H9 (cell line): ENCODE data around the gene RGL1. TPM values are rescaled to one million over a fixed set of nuclear protein-coding genes. Genes with fewer than 3 reads are reported as not detected.

ENCODE experiments used
- DNase-seq: peaks from one replicate; pipeline ENCODE4 v3.0.0-alpha.2; 2017
- H2AFZ ChIP-seq: one replicate; pipeline ENCODE4 v1.6.1; 2013; ENCODE audit warnings: mild to moderate bottlenecking, low read length, control low read depth, moderate library complexity
- H2AK5ac ChIP-seq: 2 replicates; pipeline ENCODE4 v1.6.1; 2013; ENCODE audit warnings: low read length, control low read depth, mixed read lengths; ENCODE audit not compliant: insufficient read length
- H2BK120ac ChIP-seq: one replicate; pipeline ENCODE4 v1.6.1; 2013; ENCODE audit warnings: low read depth, mild to moderate bottlenecking, low read length, control low read depth, inconsistent platforms; ENCODE audit not compliant: poor library complexity, severe bottlenecking
- H2BK12ac ChIP-seq: 2 replicates; pipeline ENCODE4 v1.6.1; 2013; ENCODE audit warnings: low read length, control low read depth, mixed read lengths, low read depth; ENCODE audit not compliant: insufficient read length
- H2BK15ac ChIP-seq: 2 replicates; pipeline ENCODE4 v1.6.1; 2013; ENCODE audit warnings: low read depth, low read length, control low read depth
- H2BK20ac ChIP-seq: one replicate; pipeline ENCODE4 v1.6.1; 2013; ENCODE audit warnings: low read depth, mild to moderate bottlenecking, low read length, control low read depth, inconsistent platforms; ENCODE audit not compliant: poor library complexity, severe bottlenecking
- H2BK5ac ChIP-seq: 2 replicates; pipeline ENCODE4 v1.6.1; 2013; ENCODE audit warnings: low read length, control low read depth, mixed read lengths; ENCODE audit not compliant: insufficient read length
- H3K14ac ChIP-seq: 2 replicates; pipeline ENCODE4 v1.6.1; 2013; ENCODE audit warnings: low read length, control low read depth; ENCODE audit not compliant: insufficient read depth
- H3K18ac ChIP-seq: 2 replicates; pipeline ENCODE4 v1.6.1; 2013; ENCODE audit warnings: low read depth, mild to moderate bottlenecking, mixed read lengths, low read length, control low read depth; ENCODE audit not compliant: insufficient read length
- H3K23ac ChIP-seq: 2 replicates; pipeline ENCODE4 v1.6.1; 2013; ENCODE audit warnings: low read length, control low read depth, mixed read lengths, low read depth; ENCODE audit not compliant: insufficient read length
- H3K23me2 ChIP-seq: 2 replicates; pipeline ENCODE4 v1.6.1; 2013; ENCODE audit warnings: low read depth, mild to moderate bottlenecking, mixed read lengths, low read length, control low read depth; ENCODE audit not compliant: insufficient read length, poor library complexity, severe bottlenecking
- H3K27ac ChIP-seq: 2 replicates; pipeline ENCODE4 v1.5.1; 2013; ENCODE audit warnings: low read length, control low read depth, mixed read lengths, low read depth; ENCODE audit not compliant: insufficient read length
- H3K27me3 ChIP-seq: 2 replicates; pipeline ENCODE4 v1.6.1; 2013; ENCODE audit warnings: low read length, control low read depth, inconsistent platforms; ENCODE audit not compliant: insufficient read depth
- H3K4ac ChIP-seq: 2 replicates; pipeline ENCODE4 v1.6.1; 2013; ENCODE audit warnings: low read depth, mild to moderate bottlenecking, control low read depth, inconsistent platforms, low read length, moderate library complexity
- H3K4me1 ChIP-seq: 2 replicates; pipeline ENCODE4 v1.6.1; 2013; ENCODE audit warnings: low read length, control low read depth, inconsistent platforms; ENCODE audit not compliant: insufficient read depth
- H3K4me2 ChIP-seq: 2 replicates; pipeline ENCODE4 v1.6.1; 2013; ENCODE audit warnings: low read length, control low read depth, mixed read lengths; ENCODE audit not compliant: insufficient read length, insufficient read depth
- H3K56ac ChIP-seq: 2 replicates; pipeline ENCODE4 v1.6.1; 2013; ENCODE audit warnings: low read depth, mild to moderate bottlenecking, mixed read lengths, low read length, control low read depth; ENCODE audit not compliant: insufficient read length
- H3K79me1 ChIP-seq: 2 replicates; pipeline ENCODE4 v1.6.1; 2013; ENCODE audit warnings: low read depth, mild to moderate bottlenecking, moderate library complexity, low read length, control low read depth, inconsistent platforms; ENCODE audit not compliant: insufficient read depth, poor library complexity, severe bottlenecking
- H3K79me2 ChIP-seq: 2 replicates; pipeline ENCODE4 v1.6.1; 2013; ENCODE audit warnings: low read length, control low read depth, inconsistent platforms; ENCODE audit not compliant: insufficient read depth
- H3K9ac ChIP-seq: 2 replicates; pipeline ENCODE4 v1.6.1; 2013; ENCODE audit warnings: low read length, control low read depth, mixed read lengths; ENCODE audit not compliant: insufficient read length; ENCODE audit errors: extremely low read depth
- H3K9me3 ChIP-seq: one replicate; pipeline ENCODE4 v1.6.1; 2013; ENCODE audit warnings: low read depth, low read length, inconsistent platforms; ENCODE audit not compliant: control insufficient read depth
- H3T11ph ChIP-seq: one replicate; pipeline ENCODE4 v1.6.1; 2013; ENCODE audit warnings: mild to moderate bottlenecking, low read length, control low read depth, inconsistent platforms
- H4K20me1 ChIP-seq: one replicate; pipeline ENCODE4 v1.6.1; 2013; ENCODE audit not compliant: control insufficient read depth, insufficient read length, insufficient read depth
- H4K5ac ChIP-seq: 2 replicates; pipeline ENCODE4 v1.6.1; 2013; ENCODE audit warnings: low read depth, mild to moderate bottlenecking, mixed read lengths, low read length, control low read depth; ENCODE audit not compliant: insufficient read length
- H4K8ac ChIP-seq: replicated peaks from 2 replicates; pipeline ENCODE4 v1.6.1; 2013; ENCODE audit warnings: low read length, control low read depth, mixed read lengths, low read depth; ENCODE audit not compliant: insufficient read length
- H4K91ac ChIP-seq: 2 replicates; pipeline ENCODE4 v1.6.1; 2013; ENCODE audit warnings: low read depth, mild to moderate bottlenecking, moderate library complexity, mixed read lengths, low read length, control low read depth; ENCODE audit not compliant: insufficient read length
- H3K27ac Mint-ChIP-seq, 3 experiments: 2 replicates in 2 of 3; 3 replicates in 1 of 3; pipeline ENCODE4 v1.8.0; 2020 to 2021; ENCODE audit warnings: mixed read lengths in 3 of 3, mild to moderate bottlenecking in 1 of 3, moderate library complexity in 1 of 3
- H3K27me3 Mint-ChIP-seq: 2 replicates; pipeline ENCODE4 v1.8.0; 2021; ENCODE audit warnings: low read depth, mild to moderate bottlenecking, moderate library complexity, mixed read lengths
- H3K36me3 Mint-ChIP-seq, 3 experiments: 2 replicates in 2 of 3; 3 replicates in 1 of 3; pipeline ENCODE4 v1.8.0; 2020 to 2021; ENCODE audit warnings: low read depth in 3 of 3, mixed read lengths in 3 of 3; ENCODE audit not compliant: insufficient read depth in 1 of 3
- H3K4me1 Mint-ChIP-seq, 2 experiments: 2 replicates each; pipeline ENCODE4 v1.8.0; 2020; ENCODE audit warnings: mixed read lengths in 2 of 2
- H3K4me3 Mint-ChIP-seq, 2 experiments: 2 replicates in 1 of 2; 3 replicates in 1 of 2; pipeline ENCODE4 v1.8.0; 2020 to 2021; ENCODE audit warnings: mild to moderate bottlenecking in 2 of 2, mixed read lengths in 2 of 2, moderate library complexity in 1 of 2
- H3K9me3 Mint-ChIP-seq, 2 experiments: 2 replicates in 1 of 2; 3 replicates in 1 of 2; pipeline ENCODE4 v1.8.0; 2020; ENCODE audit warnings: mild to moderate bottlenecking in 2 of 2, mixed read lengths in 2 of 2, moderate library complexity in 1 of 2
- CTCF ChIP-seq: fragments of 200-600 bp; sonication (generic); conservative IDR thresholded peaks from 3 replicates; pipeline ENCODE4 v1.8.0; 2021; ENCODE audit warnings: antibody characterized with exemption, mild to moderate bottlenecking
- WGBS: extraction: QIAGEN DNeasy Blood & Tissue Kit; methylation state at CpG from one replicate; pipeline ENCODE4 v1.1.7; 2013; ENCODE audit warnings: missing lambda C conversion rate, low lambda C conversion rate, mixed read lengths; ENCODE audit not compliant: insufficient read length; ENCODE audit errors: extremely low coverage; 5-methylcytosine and 5-hydroxymethylcytosine counted together
- total RNA-seq: library from RNA; stranded (reverse); gene quantifications from 2 replicates; pipeline ENCODE4 v1.2.1, GENCODE V29; 2021

RGL1 gene
- total RNA-seq, 1 experiment from 2014 or later, result 1.4 TPM

- no CpG with 5 or more reads among the region's 4 CpGs for whole genome bisulfite sequencing
- no peak overlapping the region for H3K27ac Mint-ChIP-seq
Observed at GRCh38 chr1:183810756-183811544, 6.0 kb downstream of the RGL1 start.

More at GRCh38 chr1:183810756-183811544, 6.0 kb downstream of the RGL1 start:
- Histone ChIP-seq H2AFZ (no peak overlapping the region), H3K18ac (no peak overlapping the region), H2BK12ac (no peak overlapping the region), H3K23ac (no peak overlapping the region), H3K27me3 (no peaks in the 10 kb centered on the region; the same call in 1 of the 2 replicates), H3K56ac (no peak overlapping the region), H3K27ac (no peak overlapping the region), H2BK20ac (no peak overlapping the region), H3K4me2 (no peak overlapping the region), H3K79me2 (no peaks in the 10 kb centered on the region), H4K5ac (no peak overlapping the region), H3T11ph (no peak overlapping the region), H2BK15ac (no peak overlapping the region), H3K4me1 (peaks cover 13% of the 10 kb centered on the region), H2BK5ac (no peak overlapping the region), H4K91ac (no peak overlapping the region), H2BK120ac (no peak overlapping the region), H3K14ac (no peak overlapping the region), H3K9ac (no peak overlapping the region), H3K23me2 (no peaks in the 10 kb centered on the region), H4K20me1 (no peaks in the 10 kb centered on the region), H2AK5ac (no peak overlapping the region), H3K9me3 (no peaks in the 10 kb centered on the region), H3K4ac (no peak overlapping the region), H4K8ac (no peak overlapping the region), H3K79me1 (no peaks in the 10 kb centered on the region)
- Mint-ChIP-seq H3K9me3 (no peaks in the 10 kb centered on the region), H3K4me3 (no peak overlapping the region), H3K36me3 (no peaks in the 10 kb centered on the region), H3K27me3 (peaks cover 10% of the 10 kb centered on the region), H3K4me1 (peaks cover 37 to 39% of the 10 kb centered on the region in 2 experiments)
- TF ChIP-seq CTCF, result no peak
- DNase-seq, result no peak
